Kidney glomerular epithelial cell (primary cell): ENCODE measurements around the gene SPRR3.

ENCODE experiments used
- DNase-seq: peaks from one replicate; lab custom pipeline; 2025; lab: John Stamatoyannopoulos, UW

SPRR3 gene, protein sequence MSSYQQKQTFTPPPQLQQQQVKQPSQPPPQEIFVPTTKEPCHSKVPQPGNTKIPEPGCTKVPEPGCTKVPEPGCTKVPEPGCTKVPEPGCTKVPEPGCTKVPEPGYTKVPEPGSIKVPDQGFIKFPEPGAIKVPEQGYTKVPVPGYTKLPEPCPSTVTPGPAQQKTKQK

DNA sequence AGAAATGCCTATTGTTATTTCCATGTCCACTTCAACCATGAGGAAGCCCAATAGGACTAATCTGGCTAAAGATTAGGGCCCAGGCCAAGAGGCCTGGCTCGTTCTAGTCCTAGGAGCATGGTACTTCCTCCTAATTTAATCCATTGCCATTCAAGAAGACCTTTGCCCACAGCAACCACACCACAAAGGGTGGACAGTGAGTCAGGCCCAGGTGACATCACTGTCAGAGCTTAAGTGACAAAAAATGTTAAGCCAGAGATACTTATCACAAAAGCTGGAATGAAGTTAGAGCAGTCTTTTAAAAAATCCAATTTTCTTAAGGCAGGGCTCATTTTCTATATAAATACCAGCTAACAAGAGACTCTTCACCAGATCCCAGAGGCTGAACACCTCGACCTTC is at the start of gene SPRR3:
SPRR3 (plus strand) TSS at position 368 of the 400 bp plus-strand sequence. CDS start 1,272 bp downstream, outside the sequence.
- no peak for DNase-seq

DNA sequence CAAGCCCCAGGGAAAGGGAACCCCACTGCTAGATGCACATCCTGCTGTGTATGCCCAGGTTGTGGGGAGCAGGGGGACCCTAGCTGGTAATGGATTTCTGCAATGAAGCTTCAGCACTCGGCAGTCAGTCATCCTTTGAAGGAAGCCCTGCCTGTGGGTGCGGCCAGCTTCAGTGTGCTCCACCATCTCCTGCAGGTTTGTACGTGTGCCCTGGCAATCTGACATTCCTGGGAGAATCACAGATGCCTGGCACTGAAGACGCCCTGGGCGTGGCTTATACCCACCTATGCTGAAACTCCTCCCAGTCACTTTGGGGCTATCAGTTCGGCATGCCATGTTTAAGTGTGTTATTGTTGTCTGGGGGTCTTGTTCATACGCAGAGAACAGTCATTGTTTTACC is 47.8 kb upstream of the SPRR3 start:
- no peak for DNase-seq

DNA sequence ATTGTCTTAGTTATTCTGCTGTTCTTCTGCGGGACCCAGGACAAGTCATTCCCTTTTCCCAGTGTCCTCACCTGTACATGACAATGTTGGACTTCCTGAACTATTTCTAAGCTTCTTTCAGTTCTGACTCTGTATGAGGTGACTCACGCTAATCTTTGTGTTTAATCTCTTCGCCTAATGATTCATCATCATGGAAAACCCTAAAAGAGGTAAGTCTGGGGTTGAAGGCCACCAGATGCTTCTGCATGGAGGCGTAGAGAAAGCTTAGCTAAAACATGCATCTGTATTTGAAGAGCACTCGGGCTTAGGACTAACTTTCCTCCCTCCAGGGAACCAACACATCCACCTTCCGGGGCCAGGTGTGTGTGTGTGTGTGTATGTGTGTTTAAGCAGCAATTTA is 47.1 kb upstream of the SPRR3 start:
- DNase-seq: no peak

DNA sequence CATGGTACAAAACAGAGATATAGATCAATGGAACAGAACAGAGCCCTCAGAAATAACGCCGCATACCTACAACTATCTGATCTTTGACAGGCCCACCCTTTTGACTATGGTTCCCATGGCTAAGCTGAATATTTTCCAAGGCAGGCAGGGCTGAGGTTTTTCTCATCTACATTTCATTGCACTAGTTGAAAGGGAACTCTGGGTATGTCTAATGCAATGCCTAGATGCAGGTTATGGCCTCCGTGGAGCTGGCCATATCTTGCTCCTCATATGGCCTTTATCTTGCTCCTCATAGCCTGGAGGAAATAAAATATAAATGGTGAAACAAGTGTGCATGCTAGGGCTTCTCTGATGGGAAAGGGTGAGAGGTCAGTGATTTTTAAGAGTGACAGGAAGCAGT is 44.0 kb upstream of the SPRR3 start:
- DNase-seq: no peak

DNA sequence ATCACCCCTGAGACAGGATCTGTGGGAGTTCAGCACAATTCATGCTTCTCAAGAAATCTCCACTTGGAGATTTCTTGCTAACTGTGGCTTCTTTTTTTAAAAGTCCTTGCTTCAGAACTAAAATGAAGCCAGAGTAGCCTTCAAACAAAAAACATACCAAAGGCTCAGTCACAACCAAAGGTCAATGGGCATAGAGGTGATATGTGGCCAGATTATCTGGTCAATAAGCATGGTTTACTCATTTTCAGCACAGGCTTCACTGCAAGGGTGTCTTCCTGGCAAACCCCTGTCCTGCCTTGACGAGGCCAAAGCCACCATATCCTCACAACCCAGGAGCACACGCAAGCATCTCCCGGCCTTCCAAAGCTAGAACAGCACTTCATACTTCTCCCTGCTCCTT is 42.3 kb upstream of the SPRR3 start:
- DNase-seq: no peak

DNA sequence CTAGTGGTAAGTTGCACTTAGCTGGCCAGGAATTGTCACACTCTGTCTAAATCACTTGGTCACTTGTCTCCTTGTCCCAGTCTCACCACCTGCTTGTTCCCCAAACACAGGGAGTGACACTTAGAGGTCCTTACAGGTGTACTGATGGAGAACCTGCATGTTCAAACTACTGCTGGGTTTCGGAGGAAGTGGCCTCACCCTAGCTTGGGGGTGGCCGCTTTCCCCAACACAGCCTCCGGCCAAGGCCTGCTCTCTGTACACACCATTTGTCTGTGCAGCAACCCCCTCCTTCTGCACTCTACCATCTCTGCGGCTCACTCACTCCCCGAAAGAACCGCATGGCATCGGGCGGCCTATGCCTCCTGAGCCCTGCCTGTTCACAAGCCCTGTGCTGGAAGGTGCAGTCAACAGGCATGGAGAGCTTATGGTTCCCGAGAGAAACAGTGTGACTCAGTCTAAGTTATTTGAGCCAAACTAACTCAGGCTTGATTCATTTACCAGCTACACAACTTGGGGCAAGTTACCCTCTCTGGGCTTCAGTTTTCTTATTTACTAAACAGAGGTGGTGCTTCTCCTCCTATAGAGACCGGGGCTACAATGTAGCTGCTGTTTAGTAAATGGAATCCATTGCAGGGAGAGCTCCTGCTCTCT is 41.6 kb upstream of the SPRR3 start:
- DNase-seq: no peak

DNA sequence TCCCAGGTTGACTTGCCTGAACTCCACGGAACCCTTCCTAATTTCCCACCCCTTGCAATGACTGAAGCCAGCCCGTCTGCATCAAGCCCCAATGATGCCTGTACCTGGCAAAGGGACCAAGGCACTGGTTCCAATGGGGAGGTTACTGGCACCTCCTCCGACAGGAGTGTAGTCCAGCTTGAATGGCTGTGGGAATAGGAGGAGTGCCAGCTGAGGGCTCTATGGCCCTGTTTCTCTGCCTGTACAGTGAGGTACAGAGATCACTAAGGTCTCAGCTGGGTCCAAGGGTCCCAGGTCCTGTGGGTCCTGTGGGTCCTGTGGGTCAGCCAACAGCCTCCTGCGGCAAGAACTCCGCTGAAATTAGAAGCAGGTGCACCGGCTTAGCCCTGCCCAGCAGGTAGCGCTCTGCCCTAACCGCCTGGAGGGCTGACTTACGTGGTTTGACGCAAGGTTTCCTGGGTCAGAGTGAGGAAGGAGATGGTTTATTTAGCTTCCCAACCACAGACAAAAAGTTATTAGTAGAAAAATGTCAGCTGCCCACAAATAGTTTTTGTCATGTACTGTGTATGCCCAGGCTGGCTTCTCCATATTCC is 41.0 kb upstream of the SPRR3 start:
- no peak for DNase-seq

DNA sequence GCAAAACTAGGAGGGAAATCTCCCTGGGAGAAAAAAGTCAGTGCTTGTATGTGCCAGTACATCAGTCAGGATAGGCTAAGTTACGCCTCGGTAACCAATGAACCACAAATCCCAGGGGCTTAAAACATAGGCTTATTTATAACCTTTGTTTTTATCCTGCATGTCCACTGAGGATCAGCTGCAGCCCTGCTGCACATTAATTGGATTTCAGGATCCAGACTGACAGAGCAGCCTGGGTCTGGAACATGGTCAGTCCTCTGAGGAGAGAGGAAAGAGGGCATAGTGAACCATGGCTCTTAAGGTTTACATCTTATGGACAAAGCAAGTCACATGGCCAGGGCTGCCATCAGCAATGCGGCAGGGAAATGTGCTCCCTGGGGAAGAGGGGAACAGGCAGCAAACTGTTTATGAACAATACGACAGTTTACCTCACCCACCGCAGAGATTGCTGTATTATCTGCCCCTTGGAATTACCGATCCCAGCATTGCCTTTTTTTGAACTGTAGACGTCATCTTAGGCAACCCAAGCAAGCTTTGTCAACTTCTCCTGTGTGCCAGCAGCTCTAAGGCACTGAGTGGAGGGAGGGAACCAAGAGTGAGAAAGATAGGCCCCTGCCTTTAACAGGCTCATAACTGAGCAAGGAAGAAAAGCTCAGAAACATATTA is 40.2 kb upstream of the SPRR3 start:
- DNase-seq: no peak

DNA sequence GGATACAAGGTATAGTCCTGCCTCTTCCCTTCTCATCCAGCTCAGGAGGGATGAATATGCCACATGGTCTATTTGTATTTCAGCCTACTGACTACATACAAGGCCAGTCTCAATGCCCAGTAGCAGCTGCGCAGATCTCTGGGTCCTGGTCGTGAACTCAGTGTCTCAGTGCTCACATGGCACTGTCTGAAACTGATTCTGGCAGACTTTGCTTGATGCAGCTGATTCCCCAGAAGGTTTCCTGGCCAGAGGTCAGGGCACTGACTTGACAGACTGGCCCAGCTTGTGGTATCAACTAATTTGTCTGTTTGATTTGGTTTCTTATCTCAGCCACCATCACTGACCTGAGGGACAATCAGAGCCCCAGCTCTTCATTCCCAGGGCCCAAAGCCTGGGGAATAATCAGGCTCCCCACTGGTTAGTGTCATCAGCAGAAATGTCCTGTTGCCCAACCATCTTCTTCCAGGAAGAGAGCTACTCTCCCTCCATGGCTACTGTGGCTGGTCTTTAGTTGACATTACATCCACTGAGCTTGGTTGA is 38.6 kb upstream of the SPRR3 start:
- DNase-seq: no peak

DNA sequence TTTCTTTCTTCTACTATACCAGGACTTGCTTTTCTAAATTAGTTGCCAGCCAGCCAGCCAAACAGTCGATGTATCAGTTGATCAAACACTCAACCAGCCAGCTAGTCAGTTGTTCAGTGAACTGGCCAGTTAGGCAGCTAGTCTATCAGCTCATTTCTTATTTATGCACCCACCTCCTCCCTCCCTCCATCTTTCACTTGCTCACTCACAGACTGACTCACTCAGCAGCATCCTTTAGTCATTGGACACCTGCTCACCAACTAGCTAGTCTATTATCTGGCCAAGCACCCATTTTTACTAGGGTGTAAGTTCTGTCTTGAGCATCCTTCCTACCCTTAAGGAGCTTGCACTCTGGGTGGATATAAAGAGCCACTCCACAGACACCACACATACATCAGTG is 37.0 kb upstream of the SPRR3 start:
- no peak for DNase-seq

DNA sequence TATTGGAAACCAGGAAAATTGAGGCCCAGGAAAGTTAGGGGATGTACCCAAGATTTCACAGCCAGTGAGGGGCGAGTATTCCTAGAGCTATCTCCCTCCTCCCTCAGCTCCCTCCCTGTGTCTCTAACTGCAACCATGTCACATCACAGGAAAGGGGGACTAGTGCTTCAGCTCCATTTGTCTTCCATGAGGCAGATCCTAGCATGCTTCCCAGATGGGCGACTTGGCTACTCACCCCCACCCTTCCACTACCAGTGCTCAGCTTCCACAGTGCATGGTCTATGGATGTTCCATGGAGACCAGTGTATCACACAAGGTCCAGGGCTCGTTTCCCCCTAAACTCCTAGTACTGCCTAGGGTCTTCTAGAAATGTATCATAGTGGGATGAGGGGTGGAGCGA is 35.7 kb upstream of the SPRR3 start:
- no peak for DNase-seq

DNA sequence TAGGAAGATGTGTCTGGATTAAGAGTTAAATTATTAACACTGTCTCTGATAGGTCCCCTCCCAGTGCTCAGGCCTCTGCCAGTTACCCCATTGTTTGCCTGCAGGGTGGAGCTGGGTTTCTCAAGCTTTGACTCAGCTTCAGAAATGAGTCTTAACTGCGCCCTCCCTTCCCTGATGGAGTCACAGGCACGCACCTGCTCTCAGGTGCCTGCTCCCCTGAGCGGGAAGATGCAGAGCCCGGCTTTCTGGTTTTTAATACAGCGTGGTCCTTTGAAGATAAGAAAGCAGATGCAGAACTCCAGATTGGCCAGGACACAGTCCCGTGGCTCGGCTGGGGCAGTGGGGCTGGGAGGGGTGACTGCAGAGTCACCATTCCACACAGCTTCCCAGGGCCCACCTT is 34.3 kb upstream of the SPRR3 start:
- no peak for DNase-seq

DNA sequence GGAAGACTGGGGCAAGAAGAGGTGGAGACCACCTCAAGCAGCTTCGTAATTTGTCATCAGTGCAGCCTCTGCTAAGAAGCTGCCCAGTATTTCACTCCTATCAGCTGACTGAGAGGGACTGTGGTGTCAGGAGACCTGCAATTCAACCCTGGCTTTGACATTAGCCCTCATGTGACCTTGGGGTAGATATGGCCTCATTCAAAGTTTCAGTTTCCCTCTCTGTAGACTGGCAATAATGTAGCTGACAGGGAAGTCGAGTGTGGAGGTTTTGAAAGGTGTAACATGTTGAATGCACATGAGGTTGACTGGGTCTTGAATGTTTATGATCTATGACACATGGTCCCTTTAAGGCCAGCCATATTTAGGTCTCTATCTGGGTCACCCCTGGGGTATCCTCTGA is 33.3 kb upstream of the SPRR3 start:
- DNase-seq: no peak

DNA sequence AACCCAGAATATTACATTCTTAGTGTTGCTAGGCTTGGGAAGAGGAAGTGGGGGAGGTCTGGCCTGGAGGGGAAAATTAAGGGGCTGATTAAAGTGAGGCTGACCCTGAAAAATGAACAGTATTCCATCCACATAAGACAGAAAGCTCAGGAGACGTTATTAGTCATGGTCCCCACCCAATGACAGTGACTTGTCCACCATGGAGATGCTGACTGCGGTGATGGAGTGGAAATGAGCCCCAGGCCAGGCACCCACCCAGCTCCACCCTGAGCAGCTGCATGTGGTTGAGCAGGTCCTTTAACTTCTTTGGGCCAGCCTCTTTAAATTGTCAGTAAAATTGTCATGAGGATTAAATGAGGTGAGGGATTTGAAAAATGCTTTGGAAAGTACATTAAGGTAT is 32.5 kb upstream of the SPRR3 start:
- DNase-seq: no peak

DNA sequence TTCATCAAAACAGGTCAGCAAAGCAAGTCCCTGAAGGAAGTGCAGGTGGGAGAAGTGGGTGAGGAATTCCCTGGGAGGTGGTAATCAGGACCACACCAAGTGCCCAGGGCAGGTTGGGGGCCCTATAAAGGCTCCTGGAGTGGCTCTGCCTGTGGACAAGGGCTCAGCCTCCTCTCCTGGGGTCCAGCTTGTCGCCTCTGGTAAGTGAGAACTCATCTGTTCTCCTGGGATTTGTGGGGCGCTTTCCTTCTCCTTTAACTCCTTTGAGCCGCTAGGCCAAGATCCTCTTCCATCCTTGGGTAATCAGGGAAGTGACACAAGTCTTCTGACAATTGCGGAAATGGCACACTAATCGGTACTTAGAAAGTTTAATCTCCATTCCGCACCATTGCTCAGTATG is 31.1 kb upstream of the SPRR3 start, which contains the start of gene SPRR4:
SPRR4 (plus strand) TSS at position 154 of the 400 bp plus-strand sequence. CDS start 1,243 bp downstream, outside the sequence.
- DNase-seq: no peak

DNA sequence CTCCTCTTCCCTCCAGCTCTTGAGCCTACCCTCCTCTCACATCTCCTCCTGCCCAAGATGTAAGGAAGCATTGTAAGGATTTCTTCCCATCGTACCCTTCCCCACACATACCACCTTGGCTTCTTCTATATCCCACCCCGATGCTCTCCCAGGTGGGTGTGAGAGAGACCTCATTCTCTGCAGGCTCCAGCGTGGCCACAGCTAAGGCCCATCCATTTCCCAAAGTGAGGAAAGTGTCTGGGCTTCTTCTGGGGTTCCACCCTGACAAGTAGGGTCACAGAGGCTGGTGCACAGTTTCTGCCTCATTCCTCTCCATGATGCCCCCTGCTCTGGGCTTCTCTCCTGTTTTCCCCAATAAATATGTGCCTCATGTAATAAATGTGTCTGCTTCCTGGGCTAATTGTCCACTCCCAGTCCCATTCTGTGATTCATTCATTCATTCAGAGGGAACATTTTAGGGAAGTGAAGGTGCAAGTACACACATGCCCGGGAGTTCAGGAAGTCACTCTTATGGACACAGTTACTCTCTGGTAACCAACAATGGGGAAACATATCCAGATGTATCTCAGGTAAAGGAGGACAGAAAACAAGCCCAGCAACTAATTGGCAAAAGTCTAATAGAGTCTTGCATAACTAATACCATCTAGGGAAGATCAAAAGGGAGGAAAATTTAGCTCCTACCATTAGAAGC is 29.2 kb upstream of the SPRR3 start:
- no peak for DNase-seq

DNA sequence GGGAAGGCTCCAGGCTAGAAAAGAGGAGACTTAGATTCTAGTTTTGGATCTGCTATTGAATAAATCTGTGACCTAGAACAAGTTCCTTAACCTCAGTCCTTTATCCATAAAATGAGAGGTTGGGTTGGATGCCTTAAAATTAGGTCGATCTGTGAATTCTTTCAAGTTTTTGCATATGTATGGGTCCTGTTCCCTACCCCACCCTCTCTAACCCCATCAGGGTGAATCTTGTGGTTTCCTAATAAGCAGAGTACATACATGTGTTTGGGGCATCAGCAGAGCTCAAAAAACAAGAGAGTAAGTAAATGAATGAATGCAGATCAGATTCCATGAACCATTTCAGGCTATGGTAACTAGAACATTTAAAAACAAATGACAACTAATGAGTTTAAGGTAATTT is 24.9 kb upstream of the SPRR3 start:
- DNase-seq: no peak

DNA sequence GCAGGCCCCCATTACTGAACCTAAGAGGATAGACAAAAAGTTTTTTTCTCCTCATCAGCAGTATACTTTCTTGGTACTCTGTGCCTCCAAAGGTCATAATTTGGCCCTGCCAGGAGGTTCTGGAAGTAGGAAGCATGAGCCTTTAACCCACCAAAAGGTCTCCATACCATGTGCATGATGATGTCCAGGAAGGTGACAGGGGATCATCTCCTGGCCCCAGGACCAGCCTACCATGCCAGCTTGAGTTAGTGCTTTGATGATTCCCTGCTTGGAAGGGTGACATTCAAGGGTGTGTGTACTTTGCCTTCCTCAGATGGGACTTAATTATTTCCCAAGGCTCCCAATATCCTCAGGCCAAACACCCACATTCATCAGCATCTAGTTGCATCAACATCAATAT is 23.9 kb upstream of the SPRR3 start:
- DNase-seq: no peak

DNA sequence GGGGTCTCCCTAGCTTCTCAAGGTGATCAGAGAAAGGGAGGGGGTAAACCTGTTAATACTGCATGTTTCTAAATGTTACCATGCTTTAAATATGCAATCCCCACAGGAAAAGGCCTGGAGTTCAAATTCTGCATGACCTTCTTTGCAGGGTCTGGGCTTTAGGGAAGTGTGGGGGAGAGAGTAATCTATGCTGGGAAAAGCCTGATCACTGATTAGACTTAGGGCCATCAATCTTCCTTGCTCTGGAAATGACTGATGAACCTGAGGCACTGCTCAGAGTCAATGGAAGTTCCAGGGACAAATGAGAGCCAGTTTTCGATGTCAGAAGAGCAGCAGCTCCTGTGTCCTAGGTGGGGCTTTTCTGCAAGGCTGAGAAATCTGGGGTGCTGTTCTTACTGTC is 20.9 kb upstream of the SPRR3 start:
- no peak for DNase-seq

DNA sequence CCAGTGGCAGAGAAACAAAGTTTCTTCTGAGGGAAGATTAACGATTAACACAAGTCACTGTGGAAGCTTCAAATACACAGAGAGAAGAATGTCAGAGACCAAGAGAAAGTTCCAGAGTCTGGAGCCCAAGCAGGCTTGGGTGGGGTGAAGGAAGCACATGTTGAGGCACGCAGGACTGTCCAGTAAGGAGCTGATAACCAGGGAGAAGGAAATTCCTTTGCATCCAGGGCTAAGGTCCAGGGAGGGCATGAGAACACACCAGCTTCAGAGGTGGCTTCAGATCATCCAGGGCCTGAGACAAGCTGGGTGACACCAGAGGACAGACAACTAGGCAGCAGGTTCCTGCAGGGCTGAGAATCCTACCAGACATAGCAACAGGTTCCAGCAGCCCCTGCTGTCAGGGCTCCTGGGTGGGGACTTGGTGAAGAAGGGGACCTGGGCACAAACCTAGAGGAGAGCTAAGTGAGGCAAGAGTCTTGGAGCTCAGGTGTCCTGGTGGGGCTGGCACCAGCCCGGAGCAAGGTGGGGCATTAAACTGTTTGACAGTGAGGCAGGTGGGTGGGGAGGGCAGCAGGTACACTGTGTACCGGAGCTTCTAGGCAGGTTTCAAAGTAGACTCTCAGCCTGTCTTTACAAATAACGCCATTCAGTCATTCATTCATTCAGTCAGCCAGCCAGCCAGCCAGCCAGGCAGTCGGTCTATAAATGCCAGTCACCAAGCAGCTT is 20.2 kb upstream of the SPRR3 start:
- no peak for DNase-seq

DNA sequence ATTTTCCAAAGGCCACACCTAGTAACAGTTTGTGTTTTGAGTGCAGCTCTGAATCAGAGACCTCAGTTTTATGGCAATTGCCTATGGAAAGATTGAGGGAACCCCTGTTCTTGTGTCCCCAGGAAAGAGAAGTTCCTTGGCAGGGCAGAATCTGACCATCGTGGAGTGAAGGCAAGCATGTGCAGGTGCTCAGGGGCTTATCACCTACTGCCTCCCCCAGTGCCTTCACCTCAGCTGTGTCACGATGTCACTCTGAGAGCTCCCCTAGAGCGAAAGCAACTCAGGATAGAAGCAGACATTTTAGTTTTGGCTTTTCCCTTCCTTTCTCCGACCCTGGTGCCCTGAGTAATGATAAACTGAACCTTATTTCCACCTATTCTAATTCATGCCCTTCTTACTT is 19.5 kb upstream of the SPRR3 start:
- DNase-seq: no peak

DNA sequence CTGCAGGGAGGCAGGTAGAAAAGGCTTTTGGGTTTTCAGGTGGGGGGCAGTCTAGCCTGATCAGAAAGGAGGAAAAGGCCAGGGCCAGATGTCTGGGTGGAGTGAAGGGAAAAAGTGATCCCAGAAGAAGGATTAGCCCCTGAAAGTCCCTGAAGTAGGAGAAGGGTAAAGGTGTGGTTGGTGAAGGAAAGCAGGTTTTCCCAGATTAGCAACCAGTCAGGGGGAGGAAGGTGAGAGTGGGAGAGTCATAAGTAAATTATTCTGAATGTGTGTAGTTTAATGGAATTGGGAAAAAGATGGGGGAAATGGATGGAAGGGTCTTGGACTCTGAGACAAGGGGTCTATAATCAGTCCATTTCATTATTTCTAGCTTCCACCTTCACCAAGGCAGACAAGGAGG is 18.3 kb upstream of the SPRR3 start:
- no peak for DNase-seq
